Measurements from ENCODE around the gene MAPKBP1.

- TF ChIP-seq CTCF (IDR thresholded peaks at IDR 0.05) (no peak), POLR2A (IDR thresholded peaks at IDR 0.05) (no peak)
Observed at GRCh38 chr15:41798607-41799487, 24.6 kb downstream of the MAPKBP1 start.
